ENCODE results near the gene ACTN1.
A peak's percentile ranks its signal among the peaks of the same experiment; 100 is the strongest.

Gene ACTN1

DNA sequence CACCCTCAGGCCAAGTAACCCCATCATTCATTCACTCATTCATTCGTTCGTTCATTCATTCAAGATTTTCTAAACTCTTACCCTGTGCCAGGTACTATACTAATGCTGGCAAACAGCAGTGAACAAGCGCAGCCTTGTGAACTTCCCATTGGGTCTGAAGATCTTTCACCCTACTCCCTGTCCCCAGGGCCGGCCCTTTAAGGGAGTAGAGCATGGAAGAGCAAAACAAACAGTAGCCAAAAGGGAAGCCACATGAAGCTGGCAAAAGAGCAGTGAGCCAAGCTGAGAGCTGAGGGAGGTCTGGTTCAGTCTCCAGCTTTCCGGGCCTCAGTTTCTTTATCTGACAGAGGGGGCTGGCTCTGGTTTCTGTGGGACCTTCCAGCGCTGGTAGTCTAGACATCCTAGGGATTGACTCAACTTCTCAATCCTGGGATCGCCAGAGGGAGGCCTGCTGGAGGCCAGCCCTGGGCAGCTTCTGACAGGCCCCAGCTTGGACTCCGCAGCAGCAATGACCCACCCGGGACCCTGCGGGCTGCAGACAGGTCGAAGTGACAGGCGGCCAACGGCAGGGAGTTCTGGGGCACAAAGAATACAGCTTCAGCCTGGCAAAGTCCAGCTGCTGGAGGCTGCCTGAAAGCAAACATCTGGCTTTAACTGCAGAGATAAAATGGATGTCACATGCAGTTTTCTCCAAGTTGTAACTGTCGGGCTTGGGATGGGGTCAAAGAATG is 27.1 kb downstream of the ACTN1 start:
- DNase-seq (ENCODE audit: low read depth), result no peak
- peak overlapping the region; percentile 33 for H3K4me3 ChIP-seq (ENCODE audit: low read length)
- TF ChIP-seq, protein P1, sequence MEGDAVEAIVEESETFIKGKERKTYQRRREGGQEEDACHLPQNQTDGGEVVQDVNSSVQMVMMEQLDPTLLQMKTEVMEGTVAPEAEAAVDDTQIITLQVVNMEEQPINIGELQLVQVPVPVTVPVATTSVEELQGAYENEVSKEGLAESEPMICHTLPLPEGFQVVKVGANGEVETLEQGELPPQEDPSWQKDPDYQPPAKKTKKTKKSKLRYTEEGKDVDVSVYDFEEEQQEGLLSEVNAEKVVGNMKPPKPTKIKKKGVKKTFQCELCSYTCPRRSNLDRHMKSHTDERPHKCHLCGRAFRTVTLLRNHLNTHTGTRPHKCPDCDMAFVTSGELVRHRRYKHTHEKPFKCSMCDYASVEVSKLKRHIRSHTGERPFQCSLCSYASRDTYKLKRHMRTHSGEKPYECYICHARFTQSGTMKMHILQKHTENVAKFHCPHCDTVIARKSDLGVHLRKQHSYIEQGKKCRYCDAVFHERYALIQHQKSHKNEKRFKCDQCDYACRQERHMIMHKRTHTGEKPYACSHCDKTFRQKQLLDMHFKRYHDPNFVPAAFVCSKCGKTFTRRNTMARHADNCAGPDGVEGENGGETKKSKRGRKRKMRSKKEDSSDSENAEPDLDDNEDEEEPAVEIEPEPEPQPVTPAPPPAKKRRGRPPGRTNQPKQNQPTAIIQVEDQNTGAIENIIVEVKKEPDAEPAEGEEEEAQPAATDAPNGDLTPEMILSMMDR (conservative IDR thresholded peaks at IDR 0.05; ENCODE audit: low read length), result no peak

DNA sequence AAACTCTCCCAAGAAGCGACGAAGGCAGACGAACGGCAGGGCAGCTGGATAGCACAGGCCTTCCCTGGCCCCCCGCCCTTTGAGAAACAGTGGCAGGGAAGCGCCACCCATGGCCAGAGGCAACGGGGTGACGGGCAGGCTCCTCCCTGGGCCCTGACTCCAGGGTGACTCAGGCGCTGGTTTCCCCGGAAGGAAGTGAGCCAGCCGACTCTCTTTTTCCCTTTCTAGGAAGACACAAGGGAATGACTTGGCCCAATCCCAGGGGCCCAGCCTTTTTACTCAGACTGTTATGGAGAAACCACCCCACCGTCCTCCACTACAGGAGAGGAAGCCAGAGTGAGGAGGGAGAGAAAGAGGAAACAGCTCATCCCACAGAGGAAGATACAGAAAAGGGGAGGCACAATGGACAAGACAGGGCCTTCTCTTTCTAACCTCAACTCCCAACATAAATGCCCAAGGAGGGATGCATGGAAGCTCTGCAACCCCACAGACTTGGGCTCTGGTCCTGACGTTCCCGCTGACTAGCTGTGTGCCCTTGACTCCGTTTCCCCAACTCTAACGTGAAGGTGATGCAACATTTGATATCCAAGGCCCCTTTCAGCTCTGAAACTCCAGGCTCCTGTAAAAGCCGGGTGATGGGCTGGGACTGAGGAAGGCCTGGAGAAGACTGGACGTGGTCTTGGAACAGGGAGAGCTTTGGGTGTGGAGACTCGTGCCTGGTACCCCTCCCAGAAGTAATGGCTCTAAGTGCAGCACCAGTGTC is 27.9 kb downstream of the ACTN1 start:
- H3K4me3 ChIP-seq (ENCODE audit: low read length), result peak overlapping the region; percentile 27; the same call in 1 of the 2 replicates
- TF ChIP-seq, protein P1 (conservative IDR thresholded peaks at IDR 0.05; ENCODE audit: low read length), result no peak
- peak; percentile 95 for DNase-seq (ENCODE audit: low read depth)

DNA sequence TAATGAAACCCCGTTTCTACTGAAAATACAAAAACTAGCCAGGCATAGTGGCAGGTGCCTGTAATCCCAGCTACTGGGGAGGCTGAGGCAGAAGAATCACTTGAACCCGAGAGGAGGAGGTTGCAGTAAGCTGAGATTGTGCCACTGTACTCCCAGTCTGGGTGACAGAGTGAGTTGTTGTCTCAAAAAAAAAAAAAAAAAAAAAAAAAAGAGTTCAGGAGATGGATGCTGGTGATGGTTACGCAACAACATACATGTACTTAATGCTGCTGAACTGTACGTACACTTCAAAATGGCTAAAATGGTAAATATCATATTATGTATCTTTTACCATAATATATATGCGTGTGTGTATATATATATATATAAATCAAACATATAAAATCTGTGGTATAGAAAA is 29.0 kb downstream of the ACTN1 start:
- DNase-seq (ENCODE audit: low read depth), result peak; percentile 69
- TF ChIP-seq, protein P1 (conservative IDR thresholded peaks at IDR 0.05; ENCODE audit: low read length), result no peak

DNA sequence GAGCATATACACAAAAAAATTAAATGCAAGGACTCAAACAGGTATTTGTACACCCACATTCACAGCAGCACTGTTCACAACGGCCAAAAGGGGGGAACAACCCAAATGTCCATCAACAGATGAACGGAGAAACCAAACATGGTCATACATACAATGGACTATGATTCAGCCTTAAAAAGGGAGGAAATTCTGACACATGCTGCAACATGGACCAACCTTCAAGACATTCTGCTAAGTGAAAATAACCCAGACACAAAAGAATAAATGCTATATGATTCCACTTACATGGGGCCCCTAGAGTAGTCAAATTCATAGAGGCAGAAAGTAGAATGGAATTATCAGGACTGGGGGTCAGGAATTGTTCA is 29.5 kb downstream of the ACTN1 start:
- TF ChIP-seq, protein P1 (conservative IDR thresholded peaks at IDR 0.05; ENCODE audit: low read length), result no peak
- H3K4me3 ChIP-seq (ENCODE audit: low read length), result no peak overlapping the region
- DNase-seq (ENCODE audit: low read depth), result no peak

More for the DNA sequence above, 29.0 kb downstream of the ACTN1 start:
- no peak overlapping the region for H3K4me3 ChIP-seq (ENCODE audit: low read length)

DNA sequence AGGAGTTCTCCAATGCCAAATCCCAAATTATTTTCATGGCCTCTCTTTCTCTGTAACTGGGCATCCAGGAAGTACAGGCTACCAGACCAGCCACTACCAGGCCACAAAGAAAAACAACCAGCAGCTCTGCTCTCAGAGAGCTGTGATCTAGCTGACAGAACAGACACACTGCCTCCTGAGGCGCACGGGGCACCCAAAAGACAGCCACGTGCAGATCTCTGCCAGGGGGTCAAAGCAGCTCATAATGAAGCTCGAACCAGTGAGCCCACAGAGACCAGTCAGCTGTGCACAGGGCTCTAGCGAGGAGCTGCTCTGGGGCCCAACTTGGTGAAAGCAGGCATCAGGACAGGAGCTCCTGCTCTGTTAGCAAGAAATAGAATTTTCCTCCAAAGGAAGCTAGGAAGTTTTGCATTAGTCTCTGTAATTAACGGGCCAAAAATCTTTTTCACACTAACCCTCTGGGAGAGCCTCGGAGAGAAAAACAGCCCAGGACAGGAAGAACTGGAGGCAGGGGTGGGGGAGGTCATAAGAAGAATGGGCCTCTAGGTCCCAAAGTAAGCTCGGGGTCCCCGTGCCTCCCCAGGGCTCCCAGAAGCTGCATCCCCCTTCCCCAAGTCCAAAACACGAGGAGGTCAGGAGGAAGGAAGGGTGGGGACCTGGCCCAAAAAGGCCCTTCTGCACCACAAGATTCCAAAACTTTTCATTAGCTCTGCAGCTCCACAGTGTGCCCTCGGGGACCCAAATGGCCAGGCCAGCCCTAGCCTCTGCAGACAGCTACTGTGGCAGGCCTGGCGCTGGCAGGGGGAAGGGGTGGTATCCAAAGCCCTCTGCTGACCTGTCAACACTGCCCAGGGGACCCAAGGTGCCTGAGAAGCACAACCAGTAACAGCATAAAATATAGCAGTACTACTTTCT is 30.2 kb downstream of the ACTN1 start:
- DNase-seq (ENCODE audit: low read depth), result no peak
- TF ChIP-seq, protein P1 (conservative IDR thresholded peaks at IDR 0.05; ENCODE audit: low read length), result no peak
- H3K4me3 ChIP-seq (ENCODE audit: low read length), result no peak overlapping the region

DNA sequence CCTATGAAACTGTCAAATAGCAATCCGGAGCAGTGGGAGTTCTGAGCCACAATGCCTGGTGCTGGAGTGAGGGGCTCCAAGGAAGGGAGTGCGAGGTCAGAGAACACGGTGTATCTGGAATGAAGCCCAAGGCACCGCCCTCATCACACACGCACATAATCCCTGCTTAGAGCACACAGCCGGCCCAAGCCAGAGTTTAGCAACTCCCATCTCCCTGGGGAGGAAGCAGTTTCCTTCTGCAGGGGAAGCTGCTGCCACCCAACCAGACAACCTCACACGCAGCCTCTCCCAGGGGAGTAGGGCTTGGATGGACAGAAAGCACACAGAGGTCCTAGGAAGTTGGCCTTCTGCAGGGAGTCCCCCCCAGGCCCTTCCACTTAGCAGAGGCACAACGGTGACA is 31.3 kb downstream of the ACTN1 start:
- DNase-seq (ENCODE audit: low read depth), result peak; percentile 78
- TF ChIP-seq, protein P1 (conservative IDR thresholded peaks at IDR 0.05; ENCODE audit: low read length), result no peak
- no peak overlapping the region for H3K4me3 ChIP-seq (ENCODE audit: low read length)
